Dedifferentiated amniotic fluid mesenchymal stem cell (primary cell): ENCODE measurements around the gene PCDHB16.

ENCODE experiments used
- DNase-seq: peaks from one replicate; pipeline ENCODE4 v3.0.0-alpha.2; 2016; ENCODE audit errors: extremely low spot score

PCDHB16 gene

GRCh38 chr5:141234109-141234667 lies 52.0 kb downstream of the PCDHB16 start:
- DNase-seq, result no peak
